IMR-90 (cell line): Measurements from ENCODE around the gene SSH2. TPM values are rescaled to one million over a fixed set of nuclear protein-coding genes. Genes with fewer than 3 reads are reported as not detected.
A peak's percentile ranks its signal among the peaks of the same experiment; 100 is the strongest.

ENCODE experiments used
- ATAC-seq: fragments of 200-7000 bp; cut with Tn5 transposase; 2 replicates; pipeline ENCODE4 v1.9.1; 2020; ENCODE audit warnings: low read depth, mild to moderate bottlenecking, moderate library complexity
- BruUV-seq: library from RNA; stranded (reverse); fragments of 400-500 nt; replicated peaks from 2 replicates; lab custom pipeline; 2021; lab: Mats Ljungman, UMichigan
- CTCF ChIA-PET: fragments of 300-600 bp; formaldehyde crosslinking; extraction: SDS; loops from one replicate; lab custom pipeline; 2021; ENCODE audit warnings: antibody characterized with exemption; lab: Yijun Ruan, JAX
- POLR2A ChIA-PET: fragments of 300-600 bp; sonication (Branson Sonifier 250); formaldehyde crosslinking; loops from one replicate; lab custom pipeline; 2022; ENCODE audit warnings: antibody characterized with exemption; ENCODE audit not compliant: unreplicated experiment; lab: Charles Lee
- DNase-seq: peaks from one replicate; pipeline ENCODE4 v3.0.0; 2013
- H2AFZ ChIP-seq: replicated peaks from 2 replicates; pipeline ENCODE3; 2013; ENCODE audit warnings: low read length, mild to moderate bottlenecking; ENCODE audit not compliant: poor library complexity
- H2AK5ac ChIP-seq: 2 replicates; pipeline ENCODE4 v1.6.1; 2013; ENCODE audit warnings: low read depth, low read length, inconsistent platforms
- H2AK9ac ChIP-seq: replicated peaks from 2 replicates; pipeline ENCODE3; 2013; ENCODE audit warnings: mild to moderate bottlenecking, low read depth, low read length, moderate library complexity; ENCODE audit not compliant: poor library complexity
- H2BK120ac ChIP-seq: 2 replicates; pipeline ENCODE4 v1.6.1; 2013; ENCODE audit warnings: low read depth, low read length, inconsistent platforms
- H2BK15ac ChIP-seq: 3 replicates; pipeline ENCODE4 v1.6.1; 2013; ENCODE audit warnings: low read depth, low read length, inconsistent platforms
- H2BK20ac ChIP-seq: 2 replicates; pipeline ENCODE4 v1.6.1; 2013; ENCODE audit warnings: low read depth, mild to moderate bottlenecking, inconsistent platforms, low read length, moderate library complexity
- H2BK5ac ChIP-seq: 2 replicates; pipeline ENCODE4 v1.6.1; 2013; ENCODE audit warnings: mild to moderate bottlenecking, low read depth, low read length, inconsistent platforms; ENCODE audit not compliant: poor library complexity, severe bottlenecking
- H3K14ac ChIP-seq: replicated peaks from 2 replicates; pipeline ENCODE4 v1.6.1; 2013; ENCODE audit warnings: low read depth, low read length, inconsistent platforms
- H3K18ac ChIP-seq: 2 replicates; pipeline ENCODE4 v1.6.1; 2013; ENCODE audit warnings: low read depth, low read length, control low read depth
- H3K23ac ChIP-seq: 2 replicates; pipeline ENCODE4 v1.6.1; 2013; ENCODE audit warnings: low read depth, low read length, inconsistent platforms
- H3K27ac ChIP-seq: 2 replicates; pipeline ENCODE4 v1.5.1; 2013; ENCODE audit warnings: mild to moderate bottlenecking, control low read depth, low read length; ENCODE audit not compliant: insufficient read depth
- H3K27me3 ChIP-seq: 2 replicates; pipeline ENCODE4 v1.6.1; 2013; ENCODE audit warnings: low read length; ENCODE audit not compliant: control insufficient read depth, insufficient read depth
- H3K36me3 ChIP-seq: 2 replicates; pipeline ENCODE4 v1.6.1; 2013; ENCODE audit warnings: low read length, mixed read lengths; ENCODE audit not compliant: control insufficient read depth, insufficient read depth
- H3K4ac ChIP-seq: 2 replicates; pipeline ENCODE4 v1.6.1; 2013; ENCODE audit warnings: low read depth, low read length, inconsistent platforms
- H3K4me1 ChIP-seq: 2 replicates; pipeline ENCODE4 v1.6.1; 2013; ENCODE audit warnings: low read length, mixed read lengths; ENCODE audit not compliant: control insufficient read depth, insufficient read depth
- H3K4me2 ChIP-seq: 2 replicates; pipeline ENCODE4 v1.6.1; 2013; ENCODE audit warnings: low read depth, mild to moderate bottlenecking, control low read depth, low read length, moderate library complexity
- H3K4me3 ChIP-seq: 2 replicates; pipeline ENCODE4 v1.5.1; 2013; ENCODE audit warnings: low read depth, mild to moderate bottlenecking, control low read depth, low read length, moderate library complexity; ENCODE audit not compliant: insufficient read depth
- H3K56ac ChIP-seq: 2 replicates; pipeline ENCODE4 v1.6.1; 2013; ENCODE audit warnings: low read length, inconsistent platforms; ENCODE audit not compliant: insufficient read depth; ENCODE audit errors: extremely low read depth
- H3K79me1 ChIP-seq, 2 experiments: 2 replicates each; pipeline ENCODE4 v1.6.1; 2013; ENCODE audit warnings: low read length in 2 of 2, inconsistent platforms in 1 of 2, low read depth in 1 of 2
- H3K9ac ChIP-seq: 2 replicates; pipeline ENCODE4 v1.6.1; 2013; ENCODE audit warnings: low read depth, low read length, control low read depth
- H3K9me1 ChIP-seq: 2 replicates; pipeline ENCODE4 v1.6.1; 2013; ENCODE audit warnings: low read length, inconsistent platforms; ENCODE audit not compliant: insufficient read depth
- H3K9me3 ChIP-seq: 2 replicates; pipeline ENCODE4 v1.6.1; 2013; ENCODE audit warnings: low read length; ENCODE audit not compliant: control insufficient read depth, insufficient read depth
- H4K20me1 ChIP-seq: 2 replicates; pipeline ENCODE4 v1.6.1; 2013; ENCODE audit warnings: low read length, inconsistent platforms; ENCODE audit not compliant: insufficient read depth
- H4K5ac ChIP-seq: 2 replicates; pipeline ENCODE4 v1.6.1; 2013; ENCODE audit warnings: mild to moderate bottlenecking, low read depth, low read length, control low read depth
- H4K8ac ChIP-seq, 2 experiments: 2 replicates each; pipeline ENCODE4 v1.6.1; 2013; ENCODE audit warnings: low read depth in 2 of 2, low read length in 2 of 2, control low read depth in 1 of 2, inconsistent platforms in 1 of 2
- H4K91ac ChIP-seq: 2 replicates; pipeline ENCODE4 v1.6.1; 2013; ENCODE audit warnings: low read depth, low read length, inconsistent platforms; ENCODE audit not compliant: insufficient read depth
- CTCF ChIP-seq: conservative IDR thresholded peaks from 2 replicates; pipeline ENCODE4 v1.5.1; 2012; ENCODE audit warnings: mild to moderate bottlenecking, low read depth, low read length, improper control_type of control experiment
- MAZ ChIP-seq: IDR thresholded peaks from 2 replicates; pipeline ENCODE4 v1.6.1; 2012; ENCODE audit warnings: low read depth, mild to moderate bottlenecking, low read length, improper control_type of control experiment, moderate library complexity, borderline replicate concordance
- MXI1 ChIP-seq: IDR thresholded peaks from 2 replicates; pipeline ENCODE4 v1.6.1; 2012; ENCODE audit warnings: low read depth, mild to moderate bottlenecking, low read length, moderate library complexity, borderline replicate concordance
- WGBS, 2 experiments: methylation state at CpG; one replicate each; pipeline versions ENCODE4 v1.1.5 to v1.1.7; 2013; ENCODE audit warnings: missing lambda C conversion rate in 2 of 2; ENCODE audit not compliant: insufficient read length in 1 of 2; ENCODE audit errors: extremely low coverage in 2 of 2; 5-methylcytosine and 5-hydroxymethylcytosine counted together
- dilution Hi-C: fragments of 300-500 bp; cut with HindIII; formaldehyde crosslinking; loops from one replicate; pipeline ENCODE4 v1.14.3; 2018; ENCODE audit warnings: low sequenced_read_pairs; ENCODE audit not compliant: unreplicated experiment
- in situ Hi-C: fragments of 300-500 bp; cut with MboI; formaldehyde crosslinking; loops from 3 replicates; pipeline ENCODE4 v1.14.3; 2019; ENCODE audit warnings: low sequenced_read_pairs, inconsistent platforms, mixed read lengths
- intact Hi-C: fragments of 100-400 bp; cut with micrococcal nuclease; formaldehyde crosslinking; loops from 2 replicates; pipeline ENCODE4 v1.10.0; 2022
- polyA plus RNA-seq, 3 experiments: library from polyadenylated mRNA; depleted of rRNA; stranded (reverse); fragments of >200 nt; gene quantifications; 2 replicates each; pipeline ENCODE4 v1.2.3, GENCODE V29; 2012; ENCODE audit warnings: low replicate concordance in 1 of 3
- total RNA-seq: library from RNA; depleted of rRNA; stranded (reverse); fragments of >200 nt; gene quantifications from 2 replicates; pipeline ENCODE4 v1.2.3, GENCODE V29; 2012

The SSH2 gene
- total and polyA plus RNA-seq, 2 of the 4 experiments (the other 2 are of a cell fraction): 9.3 TPM

GRCh38 chr17:29930409-29931010 is 482 bp upstream of the SSH2 start:
- peak overlapping the region; percentile 18; the same call in 1 of the 2 replicates for H3K14ac ChIP-seq
- TF ChIP-seq CTCF (no peak), MXI1 (0 out of 2 replicates have a peak, but pooled peaks have one; percentile 5), MAZ (0 out of 2 replicates have a peak, but pooled peaks have one; percentile 0)
- H2BK20ac ChIP-seq: no peak overlapping the region
- peak overlapping the region; percentile 97 for H3K4me2 ChIP-seq
- dilution Hi-C loops: no loop called here
- peak overlapping the region; percentile 38 for H3K9ac ChIP-seq
- H3K4me1 ChIP-seq: peaks cover 2% of the 10 kb centered on the region
- no peaks in the 10 kb centered on the region for H3K9me3 ChIP-seq
- CTCF ChIA-PET: interaction anchor here (0.6 to 2.7 kb wide), 15 partner anchors 8 to 291 kb away, joined by 3 to 52 read pairs (median 6); partner anchors contain the start of gene EFCAB5
- POLR2A ChIA-PET: interaction anchor here (1.0 kb wide), 1 partner anchor 70 kb away, joined by 3 read pairs; no protein-coding TSS in a partner anchor
- peak overlapping the region; percentile 48 for H2AK9ac ChIP-seq
- in situ Hi-C loops: loop anchor here (5.0 to 10.0 kb wide), 2 partner anchors 123 to 286 kb away; no protein-coding TSS in a partner anchor
- peak; percentile 41 for DNase-seq
- H3K27ac ChIP-seq: peak overlapping the region; percentile 67
- intact Hi-C loops: loop anchor here (1.0 kb wide), 3 partner anchors 91 to 291 kb away; no protein-coding TSS in a partner anchor
- H3K9me1 ChIP-seq: no peaks in the 10 kb centered on the region
- H2BK5ac ChIP-seq: peak overlapping the region; percentile 81
- peak overlapping the region; percentile 17; the same call in 1 of the 2 replicates for H3K18ac ChIP-seq
- BruUV-seq: no TSS peak
- H3K4me3 ChIP-seq: peak overlapping the region; percentile 89
- WGBS, 2 experiments: no CpG with 5 or more reads among the region's 20 CpGs
- no peaks in the 10 kb centered on the region for H3K27me3 ChIP-seq
- peaks cover 4 to 35% of the 10 kb centered on the region in 2 experiments; a peak in 2 of 4 replicates for H3K79me1 ChIP-seq
- ATAC-seq: peak; percentile 22
- H4K91ac ChIP-seq: no peak overlapping the region; the same call in 1 of the 2 replicates
- no peaks in the 10 kb centered on the region for H3K36me3 ChIP-seq
- H4K8ac ChIP-seq: peak overlapping the region in 1 of 2 experiments; percentile 32; a peak in 3 of 4 replicates
- H3K56ac ChIP-seq: peak overlapping the region; percentile 7; the same call in 1 of the 2 replicates
- no peak overlapping the region for H4K5ac ChIP-seq
- peaks cover 6% of the 10 kb centered on the region; the same call in 1 of the 2 replicates for H4K20me1 ChIP-seq
- peak overlapping the region; percentile 68; the same call in 1 of the 2 replicates for H3K4ac ChIP-seq
- no peak overlapping the region for H2BK15ac ChIP-seq
- H2AFZ ChIP-seq: peak overlapping the region; percentile 92
- H2AK5ac ChIP-seq: no peak overlapping the region
- peak overlapping the region; percentile 82 for H3K23ac ChIP-seq
- H2BK120ac ChIP-seq: peak overlapping the region; percentile 67; the same call in 1 of the 2 replicates
